Measurements from ENCODE around the gene ADGRG3. TPM values are rescaled to one million over a fixed set of nuclear protein-coding genes. Genes with fewer than 3 reads are reported as not detected.
"Not testable (repeated sequence)": the region's sequence is repeated elsewhere in the genome, so short reads cannot be mapped to it uniquely, and the experiment has no call there.

The ADGRG3 gene
- total and polyA plus RNA-seq, 4 donors: 1.8 to 66.2 (median 9.4) TPM

GRCh38 chr16:57709663-57710062, 41.6 kb downstream of the ADGRG3 start:
- no peak for ATAC-seq (ENCODE audit: insufficient read depth, low FRiP score)
- Histone ChIP-seq H3K9ac (ENCODE audit: insufficient read depth in 1 of 2, low read length in 2 of 2) (no peak overlapping the region), H3K27ac (ENCODE audit: low read depth in 1 of 2, low read length in 1 of 2) (no peak overlapping the region), H3K36me3 (ENCODE audit: control insufficient read depth in 4 of 4, insufficient read depth in 4 of 4, low read length in 4 of 4) (no peaks in the 10 kb centered on the region), H3K9me3 (ENCODE audit: control insufficient read depth in 4 of 4, insufficient read depth in 3 of 4, low read length in 3 of 4) (no peaks in the 10 kb centered on the region), H3K4me1 (ENCODE audit: control insufficient read depth in 5 of 5, insufficient read depth in 5 of 5, low read length in 5 of 5) (peaks cover 0 to 5% (median 0%) of the 10 kb centered on the region in 5 donors), H3K27me3 (ENCODE audit: control insufficient read depth in 3 of 3, insufficient read depth in 3 of 3, low read length in 2 of 3) (peaks cover 0 to 5% (median 0%) of the 10 kb centered on the region in 3 donors), H3K4me3 (no peak overlapping the region)
- peak in 1 of 3 donors; percentile 6 for DNase-seq
- TF ChIP-seq CTCF (IDR thresholded peaks at IDR 0.05; ENCODE audit: control extremely low read depth, extremely low read depth): no peak
- 74 to 91% methylated on average over 3 of the region's 3 CpGs for WGBS, 2 donors

DNA sequence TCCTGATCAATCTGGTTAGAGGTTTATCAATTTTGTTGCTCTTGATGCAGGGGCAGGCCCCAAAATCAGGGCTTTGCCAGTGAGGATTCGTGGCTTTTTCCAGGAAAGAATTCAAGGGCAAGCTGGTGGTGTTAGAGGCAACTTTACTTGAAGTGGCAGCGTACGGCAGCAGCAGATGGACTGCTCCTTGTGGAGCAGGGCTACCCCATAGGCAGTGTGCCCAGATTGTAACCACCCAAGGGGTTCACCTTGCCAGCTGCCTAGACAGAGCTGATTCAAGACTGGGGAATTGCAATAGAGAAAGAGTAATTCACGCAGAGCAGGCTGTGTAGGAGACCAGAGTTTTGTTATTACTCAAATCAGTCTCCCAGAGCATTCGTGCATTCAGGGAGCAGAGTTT, 43.2 kb downstream of the ADGRG3 start:
- 86 to 92% methylated on average over 5 of the region's 5 CpGs for WGBS, 2 donors
- peaks cover 0 to 5% (median 0%) of the 10 kb centered on the region in 3 donors for H3K27me3 ChIP-seq (ENCODE audit: control insufficient read depth in 3 of 3, insufficient read depth in 3 of 3, low read length in 2 of 3)
- H3K27ac ChIP-seq (ENCODE audit: low read depth in 1 of 2, low read length in 1 of 2): no peak overlapping the region
- no peak overlapping the region for H3K4me3 ChIP-seq
- H3K4me1 ChIP-seq (ENCODE audit: control insufficient read depth in 5 of 5, insufficient read depth in 5 of 5, low read length in 5 of 5): no peaks in the 10 kb centered on the region
- H3K36me3 ChIP-seq (ENCODE audit: control insufficient read depth in 4 of 4, insufficient read depth in 4 of 4, low read length in 4 of 4): no peaks in the 10 kb centered on the region
- DNase-seq: no peak
- no peak for TF ChIP-seq CTCF (IDR thresholded peaks at IDR 0.05; ENCODE audit: control extremely low read depth, extremely low read depth)
- H3K9me3 ChIP-seq (ENCODE audit: control insufficient read depth in 4 of 4, insufficient read depth in 3 of 4, low read length in 3 of 4): no peaks in the 10 kb centered on the region
- H3K9ac ChIP-seq (ENCODE audit: insufficient read depth in 1 of 2, low read length in 2 of 2): no peak overlapping the region
- no peak for ATAC-seq (ENCODE audit: insufficient read depth, low FRiP score)

DNA sequence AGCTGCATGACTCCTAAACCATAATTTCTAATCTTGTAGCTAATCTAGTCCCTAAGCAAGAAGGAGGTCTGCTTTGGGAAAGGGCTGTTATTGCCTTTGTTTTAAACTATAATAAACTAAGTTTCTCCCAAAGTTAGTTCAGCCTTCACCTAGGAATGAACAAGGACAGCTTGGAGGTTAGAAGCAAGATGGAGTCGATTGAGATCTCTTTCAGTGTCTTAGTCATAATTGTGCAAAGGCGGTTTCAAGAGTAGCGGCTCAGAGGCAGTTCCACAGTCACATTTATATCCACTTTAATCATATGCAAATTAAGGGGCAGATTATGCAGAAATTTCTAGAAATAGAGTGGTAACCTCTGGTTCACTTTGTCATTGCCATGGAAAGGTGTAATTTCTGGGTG, 43.9 kb downstream of the ADGRG3 start:
- WGBS, 2 donors: 92 to 94% methylated on average over 3 of the region's 3 CpGs
- Histone ChIP-seq H3K27ac (ENCODE audit: low read depth in 1 of 2, low read length in 1 of 2) (no peak overlapping the region), H3K36me3 (ENCODE audit: control insufficient read depth in 4 of 4, insufficient read depth in 4 of 4, low read length in 4 of 4) (no peaks in the 10 kb centered on the region), H3K4me1 (ENCODE audit: control insufficient read depth in 5 of 5, insufficient read depth in 5 of 5, low read length in 5 of 5) (no peaks in the 10 kb centered on the region), H3K4me3 (no peak overlapping the region), H3K9me3 (ENCODE audit: control insufficient read depth in 4 of 4, insufficient read depth in 3 of 4, low read length in 3 of 4) (no peaks in the 10 kb centered on the region), H3K9ac (ENCODE audit: insufficient read depth in 1 of 2, low read length in 2 of 2) (no peak overlapping the region), H3K27me3 (ENCODE audit: control insufficient read depth in 3 of 3, insufficient read depth in 3 of 3, low read length in 2 of 3) (peaks cover 0 to 5% (median 0%) of the 10 kb centered on the region in 3 donors)
- no peak for ATAC-seq (ENCODE audit: insufficient read depth, low FRiP score)
- no peak for DNase-seq
- no peak for TF ChIP-seq CTCF (IDR thresholded peaks at IDR 0.05; ENCODE audit: control extremely low read depth, extremely low read depth)

DNA sequence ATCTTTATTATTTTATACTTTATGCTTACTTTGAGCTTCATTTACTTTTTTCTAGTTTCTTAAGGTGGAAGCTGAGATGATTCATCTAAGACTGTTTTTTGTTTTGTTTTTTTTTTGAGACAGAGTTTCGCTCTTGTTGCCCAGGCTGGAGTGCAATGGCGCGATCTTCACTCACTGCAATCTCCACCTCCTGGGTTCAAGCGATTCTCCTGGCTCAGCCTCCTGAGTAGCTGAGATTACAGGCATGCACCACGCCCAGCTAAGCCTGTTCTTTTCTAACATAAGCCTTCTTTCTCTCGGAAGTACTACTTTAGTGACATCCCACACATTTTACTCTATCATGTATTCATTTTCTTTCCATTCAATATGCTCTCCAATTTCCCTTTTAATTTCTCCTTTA, 44.5 kb downstream of the ADGRG3 start:
- H3K4me3 ChIP-seq; H3K4me1 ChIP-seq (ENCODE audit: control insufficient read depth in 5 of 5, insufficient read depth in 5 of 5, low read length in 5 of 5); DNase-seq; H3K27ac ChIP-seq (ENCODE audit: low read depth in 1 of 2, low read length in 1 of 2); H3K9me3 ChIP-seq (ENCODE audit: control insufficient read depth in 4 of 4, insufficient read depth in 3 of 4, low read length in 3 of 4); H3K27me3 ChIP-seq (ENCODE audit: control insufficient read depth in 3 of 3, insufficient read depth in 3 of 3, low read length in 2 of 3); ATAC-seq (ENCODE audit: insufficient read depth, low FRiP score); H3K36me3 ChIP-seq (ENCODE audit: control insufficient read depth in 4 of 4, insufficient read depth in 4 of 4, low read length in 4 of 4); H3K9ac ChIP-seq (ENCODE audit: insufficient read depth in 1 of 2, low read length in 2 of 2): not testable (repeated sequence)
- 74 to 88% methylated on average over 6 of the region's 6 CpGs for WGBS, 2 donors

Measured in lung (tissue), 12 donors.